GM18868 (cell line): ENCODE measurements around the gene OR1L6.

Experiments
- ATAC-seq: cut with Tn5 transposase; IDR thresholded peaks from one replicate; pipeline ENCODE4 v1.9.1; 2021; ENCODE audit warnings: mild to moderate bottlenecking, moderate library complexity; ENCODE audit not compliant: unreplicated experiment

Gene OR1L6, protein sequence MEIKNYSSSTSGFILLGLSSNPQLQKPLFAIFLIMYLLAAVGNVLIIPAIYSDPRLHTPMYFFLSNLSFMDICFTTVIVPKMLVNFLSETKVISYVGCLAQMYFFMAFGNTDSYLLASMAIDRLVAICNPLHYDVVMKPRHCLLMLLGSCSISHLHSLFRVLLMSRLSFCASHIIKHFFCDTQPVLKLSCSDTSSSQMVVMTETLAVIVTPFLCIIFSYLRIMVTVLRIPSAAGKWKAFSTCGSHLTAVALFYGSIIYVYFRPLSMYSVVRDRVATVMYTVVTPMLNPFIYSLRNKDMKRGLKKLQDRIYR

DNA sequence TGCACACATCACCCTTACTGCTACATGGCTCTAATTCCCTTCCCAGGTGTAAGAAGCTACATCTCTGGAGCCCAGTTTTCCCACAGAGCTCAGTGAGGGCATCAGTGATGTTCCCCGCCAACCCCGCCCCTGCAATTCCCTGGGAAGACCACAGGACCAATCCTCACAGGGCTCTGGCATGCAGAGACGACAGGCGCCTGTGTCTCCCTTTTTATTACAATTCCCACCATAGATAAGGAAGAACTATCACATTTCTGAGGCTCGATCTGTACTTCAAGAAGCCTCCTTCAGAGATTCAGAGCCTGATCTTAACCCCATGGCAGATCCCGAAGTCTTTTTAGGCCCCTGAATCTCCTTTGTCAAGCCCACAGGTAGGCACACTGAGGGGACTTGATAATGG is at the start of gene OR1L6:
OR1L6 (plus strand) TSS at position 301 of the 400 bp plus-strand sequence. CDS start 7,545 bp downstream, outside the sequence.
- ATAC-seq: no peak

GRCh38 chr9:122695696-122696095 is 46.4 kb upstream of the OR1L6 start:
- no peak for ATAC-seq

DNA sequence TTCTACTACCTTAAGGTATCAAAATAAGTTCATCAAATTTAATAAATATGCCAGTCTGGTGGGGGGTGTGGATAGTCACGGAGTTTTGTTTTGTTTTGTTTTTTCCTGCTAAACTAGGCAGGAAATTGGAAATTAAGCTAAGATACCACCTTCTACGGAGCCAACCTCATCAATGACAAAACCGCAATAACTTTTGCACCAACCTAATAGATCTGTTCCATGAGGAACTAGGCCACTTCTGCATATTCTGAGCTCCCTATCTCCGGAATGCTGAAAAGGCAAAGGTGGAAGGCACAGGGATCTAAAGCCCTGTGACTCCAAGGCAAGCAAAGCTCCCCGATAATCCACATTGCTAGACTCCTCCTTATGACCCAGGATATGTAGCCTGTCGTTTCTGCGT is 24.1 kb upstream of the OR1L6 start:
- ATAC-seq: no peak

GRCh38 chr9:122719218-122719617 is 22.9 kb upstream of the OR1L6 start:
- no peak for ATAC-seq

DNA sequence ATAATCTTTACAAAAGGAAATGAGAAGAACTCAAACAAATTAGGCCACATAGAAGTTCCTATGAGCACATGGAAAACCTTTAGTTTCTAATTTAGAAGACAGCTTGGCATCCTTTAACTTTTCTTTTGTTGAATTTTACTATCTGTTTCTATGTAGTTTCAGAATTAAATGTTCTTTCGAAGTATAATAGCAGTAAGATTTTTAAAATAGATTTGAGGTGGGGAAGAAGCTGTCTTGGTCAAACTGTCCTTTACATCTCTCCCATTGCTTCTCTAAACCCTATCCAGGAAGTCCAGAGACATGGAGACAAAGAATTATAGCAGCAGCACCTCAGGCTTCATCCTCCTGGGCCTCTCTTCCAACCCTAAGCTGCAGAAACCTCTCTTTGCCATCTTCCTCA is 18.4 kb upstream of the OR1L6 start, which contains the start of gene OR1L4:
OR1L4 (plus strand) TSS at position 301 of the 400 bp plus-strand sequence; CDS start at position 301, 0 bp downstream.
- ATAC-seq: no peak

DNA sequence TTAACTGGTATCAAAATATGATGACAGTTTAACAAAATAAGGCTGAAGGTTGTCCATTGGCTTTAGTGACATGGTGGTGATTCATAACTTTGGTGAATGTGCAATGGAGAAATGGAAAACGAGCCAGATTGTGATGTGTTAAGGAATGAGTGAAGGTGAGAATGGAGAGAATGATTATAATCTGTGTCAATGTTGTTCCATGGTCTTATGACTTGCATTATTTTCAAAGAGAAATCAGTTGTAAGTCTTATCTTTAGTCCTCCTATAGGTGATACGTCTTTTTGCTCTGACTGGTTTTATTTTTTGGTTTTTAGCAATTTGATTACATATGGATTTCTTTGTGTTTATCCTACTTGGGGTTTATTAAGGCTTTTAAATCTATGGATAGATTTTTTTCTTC is 12.7 kb downstream of the OR1L6 start:
- ATAC-seq: no peak

- no peak for ATAC-seq
Observed at GRCh38 chr9:122767817-122768216, 25.7 kb downstream of the OR1L6 start.

DNA sequence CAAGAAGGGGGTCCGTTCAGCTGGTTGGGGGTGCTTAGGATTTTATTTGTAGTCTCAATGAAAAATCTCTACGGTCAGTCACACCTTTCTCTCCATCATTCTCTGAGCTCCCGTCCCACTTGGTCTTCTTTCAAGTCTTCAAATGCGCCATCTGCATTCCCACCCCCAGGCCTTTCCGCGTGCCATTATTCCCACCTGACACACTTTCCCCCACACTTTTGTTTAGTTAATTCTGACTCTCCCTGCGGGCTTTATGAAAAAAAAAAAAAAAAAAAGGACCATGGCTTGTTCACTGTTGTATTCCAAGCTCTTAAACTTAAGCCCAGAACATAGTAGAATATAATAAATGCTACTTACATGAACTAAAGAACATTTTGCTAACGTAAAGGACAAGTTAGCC is 34.9 kb downstream of the OR1L6 start:
- ATAC-seq: no peak

DNA sequence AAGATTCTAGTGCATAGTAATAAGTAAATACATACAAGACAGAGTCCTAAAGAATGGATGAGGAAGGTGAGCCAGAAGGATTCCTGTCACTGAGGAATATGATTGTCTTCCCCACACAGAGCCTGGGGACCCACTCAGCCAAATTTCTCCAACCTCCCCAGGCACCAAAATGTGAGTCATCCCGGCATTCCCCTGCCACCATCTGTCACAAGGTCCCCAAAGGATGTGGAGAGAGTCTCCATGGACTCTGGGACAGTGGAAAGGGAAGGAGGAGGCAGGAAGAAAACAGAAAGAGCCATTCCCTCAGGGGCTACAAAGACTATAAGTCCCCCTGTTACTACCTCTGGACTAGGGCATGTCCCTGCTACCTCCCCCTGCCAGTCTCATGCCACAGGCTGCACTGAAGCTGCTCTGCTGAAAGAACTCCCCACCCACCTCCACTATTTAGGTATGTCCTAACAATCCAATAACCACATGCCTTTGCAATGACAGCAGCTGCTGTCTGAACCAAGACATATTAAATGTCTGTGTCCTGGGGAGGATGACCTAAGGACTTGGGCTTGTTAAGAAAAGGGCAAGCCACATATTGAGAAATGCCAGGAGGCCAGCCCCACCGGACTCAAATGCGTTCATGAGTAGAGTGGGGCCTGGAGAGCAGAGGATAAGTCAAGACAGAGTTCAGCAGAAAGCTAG is 36.0 kb downstream of the OR1L6 start:
- ATAC-seq: no peak

DNA sequence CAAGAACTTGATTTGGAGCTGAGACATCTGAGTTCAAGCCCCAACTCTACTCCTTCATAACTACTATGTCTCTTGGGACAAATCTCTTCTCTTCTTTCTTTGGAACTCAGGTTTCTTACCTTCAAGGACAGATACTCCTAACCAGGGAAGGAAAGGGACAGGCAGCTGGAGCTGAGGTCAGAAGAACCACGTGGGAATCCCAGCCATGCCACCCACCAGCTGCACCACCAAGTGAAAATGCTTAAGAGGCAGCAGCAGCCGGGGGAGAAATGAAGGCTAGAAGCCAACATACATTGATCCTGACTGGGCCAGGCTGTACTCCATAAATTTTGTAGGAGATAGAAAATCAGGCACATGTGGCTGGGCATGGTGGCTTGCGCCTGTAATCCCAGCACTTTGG is 37.1 kb downstream of the OR1L6 start:
- no peak for ATAC-seq

- ATAC-seq: no peak
Observed at GRCh38 chr9:122780026-122780425, 37.9 kb downstream of the OR1L6 start.

- ATAC-seq: no peak
Observed at GRCh38 chr9:122781671-122782070, 39.6 kb downstream of the OR1L6 start.

DNA sequence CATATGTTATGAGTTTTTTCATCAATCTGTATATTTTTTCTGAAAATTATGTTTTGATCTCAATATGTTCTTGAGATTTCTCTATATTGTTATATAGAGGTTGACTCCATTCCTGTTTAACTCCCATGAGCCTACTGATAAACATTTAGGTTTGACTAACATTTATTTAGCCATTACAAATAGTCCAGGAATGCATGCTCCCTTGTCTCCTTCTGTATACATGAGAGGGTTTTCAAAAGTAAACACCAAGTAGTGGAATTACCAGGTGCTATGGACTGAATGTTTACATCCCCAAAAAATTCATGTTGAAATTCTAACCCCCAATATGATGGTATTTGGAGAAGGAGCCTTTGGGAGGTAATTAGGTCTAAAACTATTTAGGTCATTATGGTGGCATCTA is 43.2 kb downstream of the OR1L6 start:
- ATAC-seq: no peak

DNA sequence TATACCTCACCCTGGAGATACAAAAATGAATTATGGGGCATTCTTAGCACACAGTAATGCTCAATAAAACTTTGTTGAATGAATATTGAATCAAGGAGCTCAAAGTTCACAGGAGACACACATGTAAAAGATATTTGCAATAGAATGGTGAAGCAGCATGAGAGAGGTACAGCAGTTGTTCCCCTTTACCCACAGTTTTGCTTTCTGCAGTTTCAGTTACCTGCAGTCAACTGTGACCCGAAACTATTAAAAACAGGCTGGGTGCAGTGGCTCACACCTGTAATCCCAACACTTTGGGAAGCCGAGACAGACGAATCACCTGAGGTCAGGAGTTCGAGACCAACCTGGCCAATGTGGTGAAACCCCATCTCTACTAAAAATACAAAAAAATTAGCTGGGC is 44.2 kb downstream of the OR1L6 start:
- no peak for ATAC-seq

- no peak for ATAC-seq
Observed at GRCh38 chr9:122788831-122789230, 46.7 kb downstream of the OR1L6 start, which contains the start of gene OR5C1. OR5C1 (plus strand) TSS chr9:122788933; CDS start chr9:122788933, 0 bp downstream.

DNA sequence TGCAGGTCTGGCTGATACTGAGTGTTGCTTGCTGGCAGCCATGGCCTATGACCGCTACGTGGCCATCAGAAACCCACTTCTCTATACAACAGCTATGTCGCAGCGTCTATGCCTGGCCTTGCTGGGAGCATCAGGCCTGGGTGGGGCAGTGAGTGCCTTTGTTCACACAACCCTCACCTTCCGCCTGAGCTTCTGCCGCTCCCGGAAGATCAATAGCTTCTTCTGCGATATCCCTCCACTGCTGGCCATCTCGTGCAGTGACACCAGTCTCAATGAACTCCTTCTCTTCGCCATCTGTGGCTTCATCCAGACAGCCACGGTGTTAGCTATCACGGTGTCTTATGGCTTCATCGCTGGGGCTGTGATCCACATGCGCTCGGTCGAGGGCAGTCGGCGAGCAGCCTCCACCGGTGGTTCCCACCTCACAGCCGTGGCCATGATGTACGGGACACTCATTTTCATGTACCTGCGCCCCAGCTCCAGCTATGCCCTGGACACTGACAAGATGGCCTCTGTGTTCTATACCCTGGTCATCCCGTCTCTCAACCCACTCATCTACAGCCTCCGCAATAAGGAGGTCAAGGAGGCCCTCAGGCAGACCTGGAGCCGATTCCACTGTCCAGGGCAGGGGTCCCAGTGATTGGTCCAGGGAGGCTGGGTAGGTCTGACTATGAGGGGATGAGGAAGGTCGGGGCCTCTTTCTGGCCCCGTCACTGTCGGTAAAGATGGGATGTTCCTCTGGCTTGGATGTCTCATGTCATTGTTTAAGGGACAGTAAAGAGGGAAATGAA is 47.3 kb downstream of the OR1L6 start:
- ATAC-seq: no peak

- no peak for ATAC-seq
Observed at GRCh38 chr9:122791872-122792669, 50.0 kb downstream of the OR1L6 start.

DNA sequence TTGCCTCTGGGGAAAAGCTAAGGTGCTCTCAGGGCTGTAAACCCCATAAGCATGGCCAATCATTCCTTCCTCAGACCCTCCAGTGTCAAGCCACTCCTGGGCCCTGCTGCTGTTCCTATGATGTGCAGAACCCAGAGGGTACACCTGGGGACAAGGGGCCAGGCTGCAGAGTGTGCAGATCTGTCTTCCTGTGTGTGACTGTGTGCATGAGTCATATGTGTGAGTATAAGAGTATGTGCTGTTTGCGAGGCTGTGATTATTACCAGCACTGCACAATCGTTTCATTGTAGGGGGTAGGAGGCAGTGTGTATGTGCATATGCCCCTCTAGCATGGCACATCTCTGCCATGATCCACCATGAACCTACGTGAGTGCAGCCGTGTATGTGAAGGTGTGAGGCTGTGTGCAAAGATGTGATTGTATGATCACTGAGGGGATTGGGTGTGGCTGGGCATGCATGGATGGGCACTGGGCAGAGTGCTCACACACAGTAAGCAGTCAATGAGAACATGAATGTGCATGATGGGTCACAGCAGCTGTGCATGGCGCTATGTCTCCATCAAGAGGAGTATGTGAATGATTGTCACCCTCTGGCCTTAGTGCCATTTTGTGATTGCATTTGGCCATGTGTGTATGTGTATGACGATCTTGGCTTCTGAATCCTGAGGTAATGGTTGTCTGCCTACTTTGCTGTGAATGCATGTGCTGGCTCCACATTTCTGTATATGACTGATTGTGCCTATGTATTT is 55.4 kb downstream of the OR1L6 start:
- no peak for ATAC-seq
